Activated CD4-positive, CD25-positive, alpha-beta regulatory T cell treated with anti-CD3 and anti-CD28 coated beads, Interleukin-2, amount 50 U/mL, for 16 hours (primary cell): ENCODE measurements around the gene MST1.

Experiments used
- DNase-seq: peaks from one replicate; pipeline ENCODE4 v3.0.0-alpha.2; 2020; ENCODE audit warnings: low read depth, low spot score

MST1 gene

DNA sequence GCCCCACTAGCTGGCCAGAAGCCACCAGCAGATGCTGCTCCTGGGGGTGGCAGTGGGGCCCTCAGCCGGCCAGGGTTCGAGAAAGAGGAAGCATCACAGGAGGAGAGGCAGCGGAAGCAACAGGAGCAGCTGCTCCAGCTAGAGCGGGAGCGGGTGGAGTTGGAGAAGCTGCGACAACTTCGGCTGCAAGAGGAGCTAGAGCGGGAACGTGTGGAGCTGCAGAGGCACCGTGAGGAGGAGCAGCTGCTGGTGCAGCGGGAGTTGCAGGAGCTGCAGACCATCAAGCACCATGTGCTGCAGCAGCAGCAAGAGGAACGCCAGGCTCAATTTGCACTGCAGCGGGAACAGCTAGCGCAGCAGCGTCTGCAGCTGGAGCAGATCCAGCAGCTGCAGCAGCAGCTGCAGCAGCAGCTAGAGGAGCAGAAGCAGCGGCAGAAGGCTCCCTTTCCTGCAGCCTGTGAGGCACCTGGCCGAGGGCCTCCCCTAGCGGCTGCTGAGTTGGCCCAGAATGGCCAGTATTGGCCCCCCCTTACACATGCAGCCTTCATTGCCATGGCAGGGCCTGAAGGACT, 32.6 kb downstream of the MST1 start:
- no peak for DNase-seq

DNA sequence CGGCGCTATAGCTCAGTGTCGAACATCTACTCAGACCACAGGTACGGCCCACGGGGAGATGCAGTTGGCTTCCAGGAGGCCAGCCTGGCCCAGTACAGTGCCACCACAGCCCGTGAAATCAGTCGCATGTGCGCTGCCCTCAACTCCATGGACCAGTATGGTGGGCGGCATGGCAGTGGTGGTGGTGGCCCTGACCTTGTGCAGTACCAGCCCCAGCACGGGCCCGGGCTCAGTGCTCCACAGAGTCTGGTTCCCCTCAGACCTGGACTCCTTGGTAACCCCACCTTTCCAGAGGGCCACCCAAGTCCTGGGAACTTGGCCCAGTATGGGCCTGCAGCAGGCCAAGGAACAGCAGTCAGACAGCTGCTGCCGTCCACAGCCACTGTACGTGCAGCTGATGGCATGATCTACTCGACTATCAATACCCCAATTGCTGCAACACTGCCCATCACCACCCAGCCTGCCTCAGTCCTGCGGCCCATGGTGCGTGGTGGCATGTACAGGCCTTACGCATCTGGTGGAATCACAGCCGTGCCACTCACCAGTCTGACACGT, 33.5 kb downstream of the MST1 start:
- no peak for DNase-seq

GRCh38 chr3:49654955-49655556, 34.2 kb downstream of the MST1 start:
- DNase-seq = no peak

DNA sequence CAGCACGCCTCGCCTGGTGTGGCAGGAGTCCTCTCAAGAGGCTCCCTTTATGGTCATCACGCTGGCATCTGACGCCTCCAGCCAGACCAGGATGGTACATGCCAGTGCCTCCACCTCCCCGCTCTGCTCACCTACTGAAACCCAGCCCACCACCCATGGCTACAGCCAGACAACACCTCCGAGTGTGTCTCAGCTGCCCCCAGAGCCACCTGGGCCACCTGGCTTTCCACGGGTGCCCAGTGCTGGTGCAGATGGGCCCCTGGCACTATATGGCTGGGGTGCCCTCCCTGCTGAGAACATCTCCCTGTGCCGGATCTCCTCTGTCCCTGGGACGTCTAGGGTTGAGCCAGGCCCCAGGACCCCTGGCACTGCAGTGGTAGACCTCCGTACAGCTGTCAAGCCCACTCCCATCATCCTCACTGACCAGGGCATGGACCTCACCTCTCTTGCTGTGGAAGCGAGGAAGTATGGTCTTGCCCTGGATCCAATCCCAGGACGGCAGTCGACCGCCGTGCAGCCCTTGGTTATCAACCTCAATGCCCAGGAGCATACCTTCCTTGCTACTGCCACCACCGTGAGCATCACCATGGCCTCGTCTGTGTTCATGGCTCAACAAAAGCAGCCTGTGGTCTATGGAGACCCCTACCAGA, 35.0 kb downstream of the MST1 start:
- DNase-seq = no peak

DNA sequence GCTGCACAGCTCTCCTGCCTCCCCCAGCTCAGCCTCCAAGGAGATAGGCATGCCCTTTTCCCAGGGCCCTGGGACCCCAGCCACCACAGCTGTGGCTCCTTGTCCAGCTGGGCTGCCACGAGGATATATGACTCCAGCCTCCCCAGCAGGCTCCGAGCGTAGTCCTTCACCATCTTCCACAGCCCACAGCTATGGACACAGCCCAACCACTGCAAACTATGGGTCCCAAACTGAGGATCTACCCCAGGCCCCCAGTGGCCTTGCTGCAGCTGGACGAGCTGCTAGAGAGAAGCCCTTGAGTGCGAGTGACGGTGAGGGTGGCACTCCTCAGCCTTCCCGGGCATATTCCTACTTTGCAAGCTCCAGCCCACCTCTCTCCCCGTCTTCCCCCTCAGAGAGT, 35.7 kb downstream of the MST1 start:
- DNase-seq = no peak

DNA sequence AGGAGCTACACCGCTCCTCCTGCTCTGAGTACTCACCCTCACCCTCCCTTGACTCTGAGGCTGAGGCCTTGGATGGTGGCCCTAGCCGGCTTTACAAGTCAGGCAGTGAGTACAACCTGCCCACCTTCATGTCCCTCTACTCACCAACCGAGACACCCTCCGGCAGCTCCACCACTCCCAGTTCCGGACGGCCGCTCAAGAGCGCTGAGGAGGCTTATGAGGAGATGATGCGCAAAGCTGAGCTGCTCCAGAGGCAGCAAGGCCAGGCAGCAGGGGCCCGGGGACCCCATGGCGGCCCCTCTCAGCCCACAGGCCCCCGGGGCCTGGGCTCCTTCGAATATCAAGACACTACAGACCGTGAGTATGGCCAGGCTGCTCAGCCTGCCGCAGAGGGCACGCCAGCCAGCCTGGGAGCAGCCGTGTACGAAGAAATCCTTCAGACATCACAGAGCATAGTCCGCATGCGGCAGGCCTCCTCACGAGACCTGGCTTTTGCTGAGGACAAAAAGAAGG, 36.3 kb downstream of the MST1 start:
- no peak for DNase-seq

DNA sequence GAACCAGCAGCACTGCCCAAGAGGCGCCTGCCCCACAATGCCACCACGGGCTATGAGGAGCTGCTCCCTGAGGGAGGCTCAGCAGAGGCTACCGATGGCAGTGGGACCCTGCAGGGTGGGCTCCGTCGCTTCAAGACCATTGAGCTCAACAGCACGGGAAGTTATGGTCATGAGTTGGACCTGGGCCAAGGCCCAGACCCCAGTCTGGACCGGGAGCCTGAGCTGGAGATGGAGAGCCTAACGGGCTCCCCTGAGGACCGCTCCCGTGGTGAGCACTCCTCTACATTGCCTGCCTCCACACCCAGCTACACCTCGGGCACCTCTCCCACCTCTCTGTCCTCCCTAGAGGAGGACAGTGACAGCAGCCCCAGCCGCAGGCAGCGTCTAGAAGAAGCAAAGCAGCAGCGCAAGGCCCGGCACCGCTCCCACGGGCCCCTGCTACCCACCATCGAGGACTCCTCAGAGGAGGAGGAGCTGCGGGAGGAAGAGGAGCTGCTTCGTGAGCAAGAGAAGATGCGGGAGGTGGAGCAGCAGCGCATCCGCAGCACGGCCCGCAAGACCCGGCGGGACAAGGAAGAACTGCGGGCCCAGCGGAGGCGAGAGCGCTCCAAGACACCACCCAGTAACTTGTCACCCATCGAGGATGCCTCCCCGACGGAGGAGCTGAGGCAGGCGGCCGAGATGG, 36.9 kb downstream of the MST1 start:
- no peak for DNase-seq

- no peak for DNase-seq
These were observed 38.6 kb downstream of the MST1 start for GRCh38 chr3:49650637-49651036.

DNA sequence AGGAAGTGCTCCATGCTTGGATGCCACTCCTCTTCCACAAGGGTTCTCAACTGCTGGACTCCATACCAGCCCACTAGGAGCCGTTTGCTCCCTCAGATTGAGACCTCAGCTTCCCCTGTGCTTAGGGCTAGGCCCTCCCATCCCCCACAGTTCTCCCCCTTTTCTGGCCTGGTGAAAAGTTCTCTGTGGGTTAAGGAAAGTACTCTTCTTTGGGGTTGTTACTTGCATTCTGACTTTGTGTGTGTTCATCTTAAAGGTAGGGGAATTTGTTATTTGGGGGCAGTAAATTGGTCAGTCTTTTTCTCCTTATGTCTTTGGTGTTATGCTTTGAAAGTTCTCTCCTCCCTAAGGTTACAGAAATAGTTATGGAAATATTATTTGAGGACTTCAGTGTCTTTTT, 39.1 kb downstream of the MST1 start:
- no peak for DNase-seq

- no peak for DNase-seq
These were observed 39.7 kb downstream of the MST1 start for GRCh38 chr3:49649576-49649975.

- DNase-seq = no peak
These were observed 40.8 kb downstream of the MST1 start for GRCh38 chr3:49648354-49649019.

- no peak for DNase-seq
These were observed 41.5 kb downstream of the MST1 start for GRCh38 chr3:49647741-49648140.

DNA sequence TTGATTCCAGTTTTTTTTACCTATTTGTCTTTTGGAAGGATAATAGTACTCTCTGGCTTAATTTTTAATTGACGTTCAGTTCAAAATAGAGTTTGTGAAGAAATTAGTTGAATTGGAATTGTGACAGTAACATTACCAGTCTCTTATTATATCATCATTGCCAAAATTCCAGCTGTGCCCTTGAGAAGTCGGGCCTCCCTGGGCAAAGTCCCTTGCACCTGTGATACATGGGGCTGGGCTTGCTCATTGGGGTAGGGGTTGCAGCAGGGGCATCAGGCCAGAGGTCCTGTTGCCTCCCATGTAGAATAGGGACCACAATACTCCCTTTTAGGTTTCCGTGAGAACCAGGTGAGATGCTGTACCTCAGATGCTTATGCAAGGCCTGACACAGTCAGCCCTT, 43.0 kb downstream of the MST1 start:
- no peak for DNase-seq

- no peak for DNase-seq
These were observed 44.6 kb downstream of the MST1 start for GRCh38 chr3:49644684-49645083.

GRCh38 chr3:49642708-49643145, 46.5 kb downstream of the MST1 start:
- no peak for DNase-seq

- DNase-seq = no peak
These were observed 47.2 kb downstream of the MST1 start for GRCh38 chr3:49641921-49642707.

- no peak for DNase-seq
These were observed 48.0 kb downstream of the MST1 start for GRCh38 chr3:49641292-49641691.

DNA sequence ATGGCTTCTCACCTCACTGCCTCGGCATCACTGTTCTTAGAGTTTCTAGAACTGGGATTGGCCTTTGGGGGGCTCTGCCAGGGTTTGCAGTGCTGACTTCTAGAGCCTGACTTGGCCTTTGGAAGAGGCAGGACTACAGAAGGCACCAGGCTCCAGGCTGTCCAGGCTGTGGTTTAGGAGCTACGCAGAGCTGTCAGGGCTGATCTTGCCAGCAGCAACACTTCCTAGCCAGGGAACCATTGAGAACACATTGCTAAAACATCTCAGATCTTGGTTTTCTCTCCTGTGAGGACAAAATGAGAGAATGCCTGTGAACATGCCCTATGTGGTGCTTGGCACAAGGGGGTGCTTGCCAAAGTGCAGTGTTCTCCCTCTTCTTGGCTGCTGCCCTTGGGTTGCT, 49.7 kb downstream of the MST1 start:
- DNase-seq = no peak

DNA sequence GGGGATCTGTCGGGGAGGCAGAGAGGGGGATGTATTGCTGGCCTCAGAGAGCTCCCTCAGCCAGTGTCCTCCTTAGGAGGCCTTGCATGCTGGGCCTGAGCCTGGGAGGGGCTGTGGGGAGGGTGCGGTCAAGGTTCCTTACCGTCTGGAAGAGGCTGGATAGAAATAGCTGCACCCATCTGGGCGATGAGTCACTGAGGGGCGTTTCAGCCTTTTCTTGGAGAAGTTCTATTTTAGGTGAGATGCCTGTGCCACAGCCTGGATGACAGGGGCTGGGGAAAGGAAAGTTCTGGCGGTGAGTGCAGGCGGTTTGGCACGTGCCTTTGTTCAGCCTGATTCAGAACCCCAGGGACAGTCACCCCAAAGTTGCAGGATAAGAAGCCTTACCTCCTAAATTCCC, 50.8 kb downstream of the MST1 start:
- DNase-seq = no peak

DNA sequence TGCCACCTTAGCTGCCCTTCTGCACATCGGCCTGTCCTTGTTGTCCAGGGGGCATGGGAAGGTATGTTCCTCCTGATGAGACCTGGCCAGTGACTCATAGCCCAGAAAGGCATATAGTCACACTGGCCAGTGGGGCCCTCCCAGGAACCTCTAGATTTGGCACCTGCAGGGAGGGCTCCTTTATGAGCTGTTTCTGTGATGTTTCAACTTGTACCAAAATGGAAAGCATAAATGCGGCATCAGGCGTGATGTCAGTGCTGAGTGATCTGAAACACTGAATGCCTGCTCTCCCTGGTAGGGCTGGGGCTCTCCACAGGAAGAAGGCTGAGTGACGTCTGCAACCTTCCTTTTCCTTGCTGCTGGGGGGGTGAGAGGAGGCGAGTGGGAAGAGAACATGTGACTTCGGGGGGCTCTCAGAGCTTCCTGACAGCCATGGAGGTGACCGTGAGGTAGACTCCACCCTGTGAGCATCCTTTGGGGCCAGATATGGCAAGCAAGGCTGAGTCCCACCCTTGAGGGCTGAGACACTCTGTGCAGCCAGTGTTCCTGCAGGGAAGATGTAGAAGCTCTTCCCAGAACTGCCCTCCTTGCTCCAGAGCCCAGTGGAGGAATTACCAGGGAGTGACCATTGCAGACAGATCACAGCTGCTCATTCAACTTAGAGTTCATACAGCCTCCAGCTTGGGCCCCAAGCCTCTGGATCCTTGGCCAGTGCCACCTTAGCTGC, 52.2 kb downstream of the MST1 start:
- no peak for DNase-seq
